ENCODE results near the gene C3orf80.
"Not testable (repeated sequence)": the region's sequence is repeated elsewhere in the genome, so short reads cannot be mapped to it uniquely, and the experiment has no call there.

DNA sequence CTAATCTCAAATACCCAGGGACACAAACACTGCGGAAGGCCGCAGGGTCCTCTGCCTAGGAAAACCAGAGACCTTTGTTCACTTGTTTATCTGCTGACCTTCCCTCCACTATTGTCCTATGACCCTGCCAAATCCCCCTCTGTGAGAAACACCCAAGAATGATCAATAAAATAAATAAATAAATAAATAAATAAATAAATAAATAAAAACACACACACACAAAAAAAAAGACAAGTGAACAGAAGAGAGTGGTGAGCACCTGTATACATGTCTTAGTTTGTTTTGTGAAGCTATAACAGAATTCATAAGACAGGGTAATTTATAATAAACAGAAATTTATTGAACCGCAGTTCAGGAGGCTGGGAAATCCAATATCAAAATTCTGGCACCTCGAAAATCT, 45.8 kb upstream of the C3orf80 start:
- TF ChIP-seq, protein P1, sequence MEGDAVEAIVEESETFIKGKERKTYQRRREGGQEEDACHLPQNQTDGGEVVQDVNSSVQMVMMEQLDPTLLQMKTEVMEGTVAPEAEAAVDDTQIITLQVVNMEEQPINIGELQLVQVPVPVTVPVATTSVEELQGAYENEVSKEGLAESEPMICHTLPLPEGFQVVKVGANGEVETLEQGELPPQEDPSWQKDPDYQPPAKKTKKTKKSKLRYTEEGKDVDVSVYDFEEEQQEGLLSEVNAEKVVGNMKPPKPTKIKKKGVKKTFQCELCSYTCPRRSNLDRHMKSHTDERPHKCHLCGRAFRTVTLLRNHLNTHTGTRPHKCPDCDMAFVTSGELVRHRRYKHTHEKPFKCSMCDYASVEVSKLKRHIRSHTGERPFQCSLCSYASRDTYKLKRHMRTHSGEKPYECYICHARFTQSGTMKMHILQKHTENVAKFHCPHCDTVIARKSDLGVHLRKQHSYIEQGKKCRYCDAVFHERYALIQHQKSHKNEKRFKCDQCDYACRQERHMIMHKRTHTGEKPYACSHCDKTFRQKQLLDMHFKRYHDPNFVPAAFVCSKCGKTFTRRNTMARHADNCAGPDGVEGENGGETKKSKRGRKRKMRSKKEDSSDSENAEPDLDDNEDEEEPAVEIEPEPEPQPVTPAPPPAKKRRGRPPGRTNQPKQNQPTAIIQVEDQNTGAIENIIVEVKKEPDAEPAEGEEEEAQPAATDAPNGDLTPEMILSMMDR (IDR thresholded peaks at IDR 0.05; ENCODE audit: borderline replicate concordance, extremely low read depth, low read length, poor library complexity, severe bottlenecking): not testable (repeated sequence)
- TF ChIP-seq EZH2 (IDR thresholded peaks at IDR 0.05; ENCODE audit: borderline replicate concordance, low read depth, low read length, severe bottlenecking): not testable (repeated sequence)
